Neural cell (in vitro differentiated cells): ENCODE measurements around the gene NREP. TPM values are rescaled to one million over a fixed set of nuclear protein-coding genes. Genes with fewer than 3 reads are reported as not detected.

Experiments
- H2AFZ ChIP-seq: fragments of 200-600, 300-800 bp; sonication (generic), shearing (Covaris generic); 2 replicates; pipeline ENCODE4 v1.6.0; 2014; ENCODE audit warnings: low read depth, mild to moderate bottlenecking, antibody characterized with exemption, low read length, moderate library complexity
- H3F3A ChIP-seq: fragments of 200-600 bp; shearing (Covaris generic); 2 replicates; pipeline ENCODE4 v1.6.1; 2016; ENCODE audit warnings: mild to moderate bottlenecking, moderate library complexity, mixed read lengths, antibody characterized with exemption, low read length; ENCODE audit not compliant: insufficient read depth, poor library complexity, severe bottlenecking
- H3K27ac ChIP-seq: fragments of 200-600, 300-800 bp; sonication (generic), shearing (Covaris generic); 2 replicates; pipeline ENCODE4 v1.5.1; 2014; ENCODE audit warnings: mild to moderate bottlenecking, low read length, moderate library complexity
- H3K27me3 ChIP-seq: fragments of 300-800, 200-600 bp; sonication (generic), shearing (Covaris generic); 2 replicates; pipeline ENCODE4 v1.6.0; 2014; ENCODE audit warnings: mild to moderate bottlenecking, low read depth, low read length, moderate library complexity; ENCODE audit not compliant: insufficient read depth
- H3K36me3 ChIP-seq: fragments of 300-800, 200-600 bp; sonication (generic), shearing (Covaris generic); 2 replicates; pipeline ENCODE4 v1.5.1; 2014; ENCODE audit warnings: mild to moderate bottlenecking, antibody characterized with exemption, low read length, moderate library complexity; ENCODE audit not compliant: insufficient read depth
- H3K4me2 ChIP-seq: fragments of 300-800, 200-600 bp; sonication (generic), shearing (Covaris generic); 2 replicates; pipeline ENCODE4 v1.6.0; 2014; ENCODE audit warnings: mild to moderate bottlenecking, low read length
- H3K4me3 ChIP-seq: fragments of 300-800, 200-600 bp; sonication (generic), shearing (Covaris generic); 2 replicates; pipeline ENCODE4 v1.5.1; 2014; ENCODE audit warnings: mild to moderate bottlenecking, low read length, moderate library complexity
- H3K79me2 ChIP-seq: fragments of 200-600 bp; shearing (Covaris generic); replicated peaks from 2 replicates; pipeline ENCODE4 v1.6.0; 2014; ENCODE audit warnings: mild to moderate bottlenecking, low read length, moderate library complexity; ENCODE audit not compliant: insufficient read depth
- H3K9ac ChIP-seq: fragments of 300-800, 200-600 bp; sonication (generic), shearing (Covaris generic); 2 replicates; pipeline ENCODE4 v1.6.1; 2016; ENCODE audit warnings: mild to moderate bottlenecking, low read length, mixed read lengths
- H3K9me2 ChIP-seq: fragments of 200-600 bp; shearing (Covaris generic); 2 replicates; pipeline ENCODE4 v1.6.1; 2016; ENCODE audit warnings: mild to moderate bottlenecking, low read length, mixed read lengths; ENCODE audit not compliant: insufficient read depth
- H3K9me3 ChIP-seq: fragments of 200-600, 300-800 bp; sonication (generic), shearing (Covaris generic); 2 replicates; pipeline ENCODE4 v1.6.1; 2016; ENCODE audit warnings: mild to moderate bottlenecking, mixed run types, low read length, moderate library complexity, mixed read lengths
- H4K20me1 ChIP-seq: fragments of 200-600 bp; shearing (Covaris generic); 2 replicates; pipeline ENCODE4 v1.6.1; 2016; ENCODE audit warnings: mild to moderate bottlenecking, mixed run types; ENCODE audit not compliant: insufficient read depth
- EP300 ChIP-seq: fragments of 450-650 bp; conservative IDR thresholded peaks from 2 replicates; pipeline ENCODE4 v1.6.1; 2014; ENCODE audit warnings: antibody characterized with exemption, mild to moderate bottlenecking, moderate library complexity; ENCODE audit not compliant: poor library complexity, severe bottlenecking
- EZH2 ChIP-seq: fragments of 200-600, 300-800 bp; shearing (Covaris generic), sonication (generic); IDR thresholded peaks from 2 replicates; pipeline ENCODE4 v1.6.1; 2014; ENCODE audit warnings: antibody characterized with exemption, low read length, borderline replicate concordance, mild to moderate bottlenecking; ENCODE audit not compliant: insufficient read depth, poor library complexity, severe bottlenecking
- MXI1 ChIP-seq: fragments of 450-650 bp; conservative IDR thresholded peaks from 2 replicates; pipeline ENCODE4 v1.6.1; 2014; ENCODE audit warnings: antibody characterized with exemption, mild to moderate bottlenecking; ENCODE audit not compliant: poor library complexity, severe bottlenecking
- POLR2AphosphoS5 ChIP-seq: IDR thresholded peaks from 2 replicates; pipeline ENCODE4 v1.6.1; 2012
- RAD21 ChIP-seq: fragments of 450-650 bp; conservative IDR thresholded peaks from 2 replicates; pipeline ENCODE4 v1.6.1; 2014; ENCODE audit warnings: antibody characterized with exemption, mild to moderate bottlenecking, moderate library complexity
- SMC3 ChIP-seq: fragments of 450-650 bp; conservative IDR thresholded peaks from 2 replicates; pipeline ENCODE4 v1.6.1; 2014; ENCODE audit warnings: antibody characterized with exemption, mild to moderate bottlenecking, moderate library complexity; ENCODE audit not compliant: poor library complexity
- TAF1 ChIP-seq: IDR thresholded peaks from 2 replicates; pipeline ENCODE4 v1.6.1; 2012; ENCODE audit warnings: low read depth
- polyA plus RNA-seq: library from polyadenylated mRNA; depleted of rRNA; stranded (reverse); fragments of >200 nt; gene quantifications from 2 replicates; pipeline ENCODE4 v1.2.3, GENCODE V29; 2014
- TF ChIP-seq, protein P1 (sequence below): IDR thresholded peaks from 2 replicates; pipeline ENCODE4 v1.6.1; 2012; ENCODE audit warnings: borderline replicate concordance
- TF ChIP-seq, protein P2 (sequence below): fragments of 450-650 bp; IDR thresholded peaks from 2 replicates; pipeline ENCODE4 v1.5.1; 2014; ENCODE audit warnings: antibody characterized with exemption, mild to moderate bottlenecking, moderate library complexity; ENCODE audit not compliant: poor library complexity, severe bottlenecking

NREP gene
- polyA plus RNA-seq, 1 donor from 2014 or later, result 3,807 TPM

DNA sequence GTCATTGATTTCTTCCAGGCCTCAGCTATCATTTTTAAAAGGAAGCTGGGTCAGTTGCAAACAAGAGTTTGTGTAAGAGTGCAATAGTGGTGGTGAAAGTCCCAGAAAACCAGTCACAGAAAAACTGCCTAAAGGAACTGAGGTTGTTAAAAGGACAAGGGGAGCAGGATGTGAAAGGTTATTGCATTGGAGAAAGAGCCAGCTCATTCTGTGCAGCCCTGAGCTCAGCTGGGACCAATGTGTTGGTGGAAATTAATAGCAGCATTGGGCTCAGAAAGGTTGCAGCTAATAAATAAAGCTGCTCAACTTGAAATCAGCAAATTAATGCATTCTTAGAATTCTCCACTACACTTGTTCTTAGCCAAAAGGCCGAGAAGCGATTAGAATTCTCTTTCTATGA is 34.9 kb downstream of the NREP start:
- TF ChIP-seq POLR2AphosphoS5, result no peak
- TF ChIP-seq EP300, result no peak
- TF ChIP-seq, protein P1, sequence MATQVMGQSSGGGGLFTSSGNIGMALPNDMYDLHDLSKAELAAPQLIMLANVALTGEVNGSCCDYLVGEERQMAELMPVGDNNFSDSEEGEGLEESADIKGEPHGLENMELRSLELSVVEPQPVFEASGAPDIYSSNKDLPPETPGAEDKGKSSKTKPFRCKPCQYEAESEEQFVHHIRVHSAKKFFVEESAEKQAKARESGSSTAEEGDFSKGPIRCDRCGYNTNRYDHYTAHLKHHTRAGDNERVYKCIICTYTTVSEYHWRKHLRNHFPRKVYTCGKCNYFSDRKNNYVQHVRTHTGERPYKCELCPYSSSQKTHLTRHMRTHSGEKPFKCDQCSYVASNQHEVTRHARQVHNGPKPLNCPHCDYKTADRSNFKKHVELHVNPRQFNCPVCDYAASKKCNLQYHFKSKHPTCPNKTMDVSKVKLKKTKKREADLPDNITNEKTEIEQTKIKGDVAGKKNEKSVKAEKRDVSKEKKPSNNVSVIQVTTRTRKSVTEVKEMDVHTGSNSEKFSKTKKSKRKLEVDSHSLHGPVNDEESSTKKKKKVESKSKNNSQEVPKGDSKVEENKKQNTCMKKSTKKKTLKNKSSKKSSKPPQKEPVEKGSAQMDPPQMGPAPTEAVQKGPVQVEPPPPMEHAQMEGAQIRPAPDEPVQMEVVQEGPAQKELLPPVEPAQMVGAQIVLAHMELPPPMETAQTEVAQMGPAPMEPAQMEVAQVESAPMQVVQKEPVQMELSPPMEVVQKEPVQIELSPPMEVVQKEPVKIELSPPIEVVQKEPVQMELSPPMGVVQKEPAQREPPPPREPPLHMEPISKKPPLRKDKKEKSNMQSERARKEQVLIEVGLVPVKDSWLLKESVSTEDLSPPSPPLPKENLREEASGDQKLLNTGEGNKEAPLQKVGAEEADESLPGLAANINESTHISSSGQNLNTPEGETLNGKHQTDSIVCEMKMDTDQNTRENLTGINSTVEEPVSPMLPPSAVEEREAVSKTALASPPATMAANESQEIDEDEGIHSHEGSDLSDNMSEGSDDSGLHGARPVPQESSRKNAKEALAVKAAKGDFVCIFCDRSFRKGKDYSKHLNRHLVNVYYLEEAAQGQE, result no peak
- TF ChIP-seq, protein P2, sequence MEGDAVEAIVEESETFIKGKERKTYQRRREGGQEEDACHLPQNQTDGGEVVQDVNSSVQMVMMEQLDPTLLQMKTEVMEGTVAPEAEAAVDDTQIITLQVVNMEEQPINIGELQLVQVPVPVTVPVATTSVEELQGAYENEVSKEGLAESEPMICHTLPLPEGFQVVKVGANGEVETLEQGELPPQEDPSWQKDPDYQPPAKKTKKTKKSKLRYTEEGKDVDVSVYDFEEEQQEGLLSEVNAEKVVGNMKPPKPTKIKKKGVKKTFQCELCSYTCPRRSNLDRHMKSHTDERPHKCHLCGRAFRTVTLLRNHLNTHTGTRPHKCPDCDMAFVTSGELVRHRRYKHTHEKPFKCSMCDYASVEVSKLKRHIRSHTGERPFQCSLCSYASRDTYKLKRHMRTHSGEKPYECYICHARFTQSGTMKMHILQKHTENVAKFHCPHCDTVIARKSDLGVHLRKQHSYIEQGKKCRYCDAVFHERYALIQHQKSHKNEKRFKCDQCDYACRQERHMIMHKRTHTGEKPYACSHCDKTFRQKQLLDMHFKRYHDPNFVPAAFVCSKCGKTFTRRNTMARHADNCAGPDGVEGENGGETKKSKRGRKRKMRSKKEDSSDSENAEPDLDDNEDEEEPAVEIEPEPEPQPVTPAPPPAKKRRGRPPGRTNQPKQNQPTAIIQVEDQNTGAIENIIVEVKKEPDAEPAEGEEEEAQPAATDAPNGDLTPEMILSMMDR, result no peak
- no peak for TF ChIP-seq MXI1
- TF ChIP-seq RAD21, result no peak
- TF ChIP-seq EZH2, result no peak
- TF ChIP-seq TAF1, result no peak
- TF ChIP-seq SMC3, result no peak
- H3K9me2 ChIP-seq, result no peaks in the 10 kb centered on the region
- no peaks in the 10 kb centered on the region for H3K9me3 ChIP-seq
- H3K27me3 ChIP-seq, result no peaks in the 10 kb centered on the region
- H3K4me3 ChIP-seq, result no peak overlapping the region
- H3K79me2 ChIP-seq, result no peaks in the 10 kb centered on the region
- peaks cover 5% of the 10 kb centered on the region for H3K36me3 ChIP-seq
- no peak overlapping the region for H3K9ac ChIP-seq
- no peak overlapping the region for H2AFZ ChIP-seq
- H3K27ac ChIP-seq, result no peak overlapping the region
- no peaks in the 10 kb centered on the region for H3F3A ChIP-seq
- no peaks in the 10 kb centered on the region for H4K20me1 ChIP-seq
- no peak overlapping the region for H3K4me2 ChIP-seq

DNA sequence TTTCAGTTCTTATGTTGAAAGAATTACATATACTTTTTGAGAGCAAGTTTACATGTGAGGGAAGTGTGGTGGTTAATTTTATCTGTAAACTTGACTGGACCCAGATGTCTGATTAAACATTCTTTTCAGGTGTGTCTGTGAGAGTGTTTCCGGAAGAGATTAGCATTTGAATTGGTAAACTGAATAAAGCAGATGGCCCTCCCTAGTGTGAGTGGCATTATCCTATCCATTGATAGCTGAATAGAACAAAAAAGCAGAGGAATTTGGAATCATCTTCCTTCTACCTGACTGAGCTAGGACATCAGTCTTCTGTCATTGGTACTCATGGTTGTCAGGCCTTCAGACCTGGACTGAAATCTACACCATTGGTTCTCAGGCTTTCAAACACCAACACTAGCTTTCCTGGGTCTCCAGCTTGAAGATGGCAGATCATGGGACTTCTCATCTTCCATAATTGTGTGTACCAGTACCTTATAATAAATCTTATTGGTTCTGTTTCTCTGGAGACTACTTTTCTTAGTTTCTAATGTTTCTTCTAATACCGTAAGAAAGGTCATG is 36.6 kb downstream of the NREP start:
- Histone ChIP-seq H3K4me3 (no peak overlapping the region), H4K20me1 (no peaks in the 10 kb centered on the region), H3K27me3 (no peaks in the 10 kb centered on the region), H3F3A (no peaks in the 10 kb centered on the region), H2AFZ (no peak overlapping the region), H3K9me3 (no peaks in the 10 kb centered on the region), H3K36me3 (peaks cover 5% of the 10 kb centered on the region), H3K27ac (no peak overlapping the region), H3K4me2 (no peak overlapping the region), H3K79me2 (no peaks in the 10 kb centered on the region), H3K9ac (no peak overlapping the region), H3K9me2 (no peaks in the 10 kb centered on the region)
- TF ChIP-seq POLR2AphosphoS5 (no peak), MXI1 (no peak), TAF1 (no peak), SMC3 (no peak), RAD21 (no peak), EZH2 (no peak), EP300 (no peak)
- TF ChIP-seq, protein P1, result no peak
- TF ChIP-seq, protein P2, result no peak
